H9 (cell line): ENCODE measurements around the gene ALKBH1. TPM values are rescaled to one million over a fixed set of nuclear protein-coding genes. Genes with fewer than 3 reads are reported as not detected.

Experiments used
- DNase-seq: peaks from one replicate; pipeline ENCODE4 v3.0.0-alpha.2; 2017
- H2AFZ ChIP-seq: one replicate; pipeline ENCODE4 v1.6.1; 2013; ENCODE audit warnings: mild to moderate bottlenecking, low read length, control low read depth, moderate library complexity
- H2AK5ac ChIP-seq: 2 replicates; pipeline ENCODE4 v1.6.1; 2013; ENCODE audit warnings: low read length, control low read depth, mixed read lengths; ENCODE audit not compliant: insufficient read length
- H2BK120ac ChIP-seq: one replicate; pipeline ENCODE4 v1.6.1; 2013; ENCODE audit warnings: low read depth, mild to moderate bottlenecking, low read length, control low read depth, inconsistent platforms; ENCODE audit not compliant: poor library complexity, severe bottlenecking
- H2BK12ac ChIP-seq: 2 replicates; pipeline ENCODE4 v1.6.1; 2013; ENCODE audit warnings: low read length, control low read depth, mixed read lengths, low read depth; ENCODE audit not compliant: insufficient read length
- H2BK15ac ChIP-seq: 2 replicates; pipeline ENCODE4 v1.6.1; 2013; ENCODE audit warnings: low read depth, low read length, control low read depth
- H2BK20ac ChIP-seq: one replicate; pipeline ENCODE4 v1.6.1; 2013; ENCODE audit warnings: low read depth, mild to moderate bottlenecking, low read length, control low read depth, inconsistent platforms; ENCODE audit not compliant: poor library complexity, severe bottlenecking
- H2BK5ac ChIP-seq: 2 replicates; pipeline ENCODE4 v1.6.1; 2013; ENCODE audit warnings: low read length, control low read depth, mixed read lengths; ENCODE audit not compliant: insufficient read length
- H3K14ac ChIP-seq: 2 replicates; pipeline ENCODE4 v1.6.1; 2013; ENCODE audit warnings: low read length, control low read depth; ENCODE audit not compliant: insufficient read depth
- H3K18ac ChIP-seq: 2 replicates; pipeline ENCODE4 v1.6.1; 2013; ENCODE audit warnings: low read depth, mild to moderate bottlenecking, mixed read lengths, low read length, control low read depth; ENCODE audit not compliant: insufficient read length
- H3K23ac ChIP-seq: 2 replicates; pipeline ENCODE4 v1.6.1; 2013; ENCODE audit warnings: low read length, control low read depth, mixed read lengths, low read depth; ENCODE audit not compliant: insufficient read length
- H3K23me2 ChIP-seq: 2 replicates; pipeline ENCODE4 v1.6.1; 2013; ENCODE audit warnings: low read depth, mild to moderate bottlenecking, mixed read lengths, low read length, control low read depth; ENCODE audit not compliant: insufficient read length, poor library complexity, severe bottlenecking
- H3K27ac ChIP-seq: 2 replicates; pipeline ENCODE4 v1.5.1; 2013; ENCODE audit warnings: low read length, control low read depth, mixed read lengths, low read depth; ENCODE audit not compliant: insufficient read length
- H3K27me3 ChIP-seq: 2 replicates; pipeline ENCODE4 v1.6.1; 2013; ENCODE audit warnings: low read length, control low read depth, inconsistent platforms; ENCODE audit not compliant: insufficient read depth
- H3K4ac ChIP-seq: 2 replicates; pipeline ENCODE4 v1.6.1; 2013; ENCODE audit warnings: low read depth, mild to moderate bottlenecking, control low read depth, inconsistent platforms, low read length, moderate library complexity
- H3K4me1 ChIP-seq: 2 replicates; pipeline ENCODE4 v1.6.1; 2013; ENCODE audit warnings: low read length, control low read depth, inconsistent platforms; ENCODE audit not compliant: insufficient read depth
- H3K4me2 ChIP-seq: 2 replicates; pipeline ENCODE4 v1.6.1; 2013; ENCODE audit warnings: low read length, control low read depth, mixed read lengths; ENCODE audit not compliant: insufficient read length, insufficient read depth
- H3K56ac ChIP-seq: 2 replicates; pipeline ENCODE4 v1.6.1; 2013; ENCODE audit warnings: low read depth, mild to moderate bottlenecking, mixed read lengths, low read length, control low read depth; ENCODE audit not compliant: insufficient read length
- H3K79me1 ChIP-seq: 2 replicates; pipeline ENCODE4 v1.6.1; 2013; ENCODE audit warnings: low read depth, mild to moderate bottlenecking, moderate library complexity, low read length, control low read depth, inconsistent platforms; ENCODE audit not compliant: insufficient read depth, poor library complexity, severe bottlenecking
- H3K79me2 ChIP-seq: 2 replicates; pipeline ENCODE4 v1.6.1; 2013; ENCODE audit warnings: low read length, control low read depth, inconsistent platforms; ENCODE audit not compliant: insufficient read depth
- H3K9ac ChIP-seq: 2 replicates; pipeline ENCODE4 v1.6.1; 2013; ENCODE audit warnings: low read length, control low read depth, mixed read lengths; ENCODE audit not compliant: insufficient read length; ENCODE audit errors: extremely low read depth
- H3K9me3 ChIP-seq: one replicate; pipeline ENCODE4 v1.6.1; 2013; ENCODE audit warnings: low read depth, low read length, inconsistent platforms; ENCODE audit not compliant: control insufficient read depth
- H3T11ph ChIP-seq: one replicate; pipeline ENCODE4 v1.6.1; 2013; ENCODE audit warnings: mild to moderate bottlenecking, low read length, control low read depth, inconsistent platforms
- H4K20me1 ChIP-seq: one replicate; pipeline ENCODE4 v1.6.1; 2013; ENCODE audit not compliant: control insufficient read depth, insufficient read length, insufficient read depth
- H4K5ac ChIP-seq: 2 replicates; pipeline ENCODE4 v1.6.1; 2013; ENCODE audit warnings: low read depth, mild to moderate bottlenecking, mixed read lengths, low read length, control low read depth; ENCODE audit not compliant: insufficient read length
- H4K8ac ChIP-seq: replicated peaks from 2 replicates; pipeline ENCODE4 v1.6.1; 2013; ENCODE audit warnings: low read length, control low read depth, mixed read lengths, low read depth; ENCODE audit not compliant: insufficient read length
- H4K91ac ChIP-seq: 2 replicates; pipeline ENCODE4 v1.6.1; 2013; ENCODE audit warnings: low read depth, mild to moderate bottlenecking, moderate library complexity, mixed read lengths, low read length, control low read depth; ENCODE audit not compliant: insufficient read length
- H3K27ac Mint-ChIP-seq, 3 experiments: 2 replicates in 2 of 3; 3 replicates in 1 of 3; pipeline ENCODE4 v1.8.0; 2020 to 2021; ENCODE audit warnings: mixed read lengths in 3 of 3, mild to moderate bottlenecking in 1 of 3, moderate library complexity in 1 of 3
- H3K27me3 Mint-ChIP-seq: 2 replicates; pipeline ENCODE4 v1.8.0; 2021; ENCODE audit warnings: low read depth, mild to moderate bottlenecking, moderate library complexity, mixed read lengths
- H3K36me3 Mint-ChIP-seq, 3 experiments: 2 replicates in 2 of 3; 3 replicates in 1 of 3; pipeline ENCODE4 v1.8.0; 2020 to 2021; ENCODE audit warnings: low read depth in 3 of 3, mixed read lengths in 3 of 3; ENCODE audit not compliant: insufficient read depth in 1 of 3
- H3K4me1 Mint-ChIP-seq, 2 experiments: 2 replicates each; pipeline ENCODE4 v1.8.0; 2020; ENCODE audit warnings: mixed read lengths in 2 of 2
- H3K4me3 Mint-ChIP-seq, 2 experiments: 2 replicates in 1 of 2; 3 replicates in 1 of 2; pipeline ENCODE4 v1.8.0; 2020 to 2021; ENCODE audit warnings: mild to moderate bottlenecking in 2 of 2, mixed read lengths in 2 of 2, moderate library complexity in 1 of 2
- H3K9me3 Mint-ChIP-seq, 2 experiments: 2 replicates in 1 of 2; 3 replicates in 1 of 2; pipeline ENCODE4 v1.8.0; 2020; ENCODE audit warnings: mild to moderate bottlenecking in 2 of 2, mixed read lengths in 2 of 2, moderate library complexity in 1 of 2
- CTCF ChIP-seq: fragments of 200-600 bp; sonication (generic); conservative IDR thresholded peaks from 3 replicates; pipeline ENCODE4 v1.8.0; 2021; ENCODE audit warnings: antibody characterized with exemption, mild to moderate bottlenecking
- WGBS: extraction: QIAGEN DNeasy Blood & Tissue Kit; methylation state at CpG from one replicate; pipeline ENCODE4 v1.1.7; 2013; ENCODE audit warnings: missing lambda C conversion rate, low lambda C conversion rate, mixed read lengths; ENCODE audit not compliant: insufficient read length; ENCODE audit errors: extremely low coverage; 5-methylcytosine and 5-hydroxymethylcytosine counted together
- total RNA-seq: library from RNA; stranded (reverse); gene quantifications from 2 replicates; pipeline ENCODE4 v1.2.1, GENCODE V29; 2021

The ALKBH1 gene
- total RNA-seq, 1 experiment from 2014 or later = 18.7 TPM

GRCh38 chr14:77717608-77718305 lies 9.9 kb upstream of the ALKBH1 start:
- Histone ChIP-seq H3K9ac (no peak overlapping the region), H2BK12ac (no peak overlapping the region), H3K14ac (no peak overlapping the region), H2BK5ac (no peak overlapping the region), H3K4ac (no peak overlapping the region), H4K20me1 (no peaks in the 10 kb centered on the region), H3K4me1 (no peaks in the 10 kb centered on the region), H3K79me2 (no peaks in the 10 kb centered on the region), H4K8ac (no peak overlapping the region), H3K4me2 (no peak overlapping the region), H2AFZ (no peak overlapping the region), H2AK5ac (no peak overlapping the region), H3K56ac (no peak overlapping the region), H4K5ac (no peak overlapping the region), H3K18ac (no peak overlapping the region), H3K9me3 (no peaks in the 10 kb centered on the region), H2BK120ac (no peak overlapping the region), H3T11ph (no peak overlapping the region), H3K79me1 (no peaks in the 10 kb centered on the region), H2BK15ac (no peak overlapping the region), H4K91ac (no peak overlapping the region), H3K27me3 (no peaks in the 10 kb centered on the region), H3K23me2 (no peaks in the 10 kb centered on the region), H3K27ac (no peak overlapping the region), H2BK20ac (no peak overlapping the region), H3K23ac (no peak overlapping the region)
- Mint-ChIP-seq H3K4me1 (no peaks in the 10 kb centered on the region), H3K27me3 (no peaks in the 10 kb centered on the region), H3K4me3 (no peak overlapping the region), H3K36me3 (peaks cover 48 to 91% (median 88%) of the 10 kb centered on the region in 3 experiments; a peak in 6 of 7 replicates), H3K27ac (peak overlapping the region in 1 of 3 experiments; percentile 68; a peak in 2 of 7 replicates), H3K9me3 (no peaks in the 10 kb centered on the region)
- WGBS = no CpG with 5 or more reads among the region's 5 CpGs
- no peak for DNase-seq
- no peak for TF ChIP-seq CTCF
